ENCODE measurements around the gene SKAP2. TPM values are rescaled to one million over a fixed set of nuclear protein-coding genes. Genes with fewer than 3 reads are reported as not detected.

The SKAP2 gene
- polyA plus RNA-seq, 1 experiment: 2.7 TPM

GRCh38 chr7:26704786-26705185 lies 159.6 kb downstream of the SKAP2 start:
- POLR2A ChIA-PET: no interaction called here
- Histone ChIP-seq H3K27me3 (ENCODE audit: control insufficient read depth, insufficient read depth, low read length) (no peaks in the 10 kb centered on the region), H3K4me3 (ENCODE audit: low read depth, low read length) (no peak overlapping the region), H3K36me3 (ENCODE audit: control insufficient read depth, insufficient read depth, low read length) (no peaks in the 10 kb centered on the region)
- CTCF ChIA-PET: interaction anchor here (0.7 to 1.6 kb wide), 3 partner anchors 13 to 335 kb away, joined by 3 to 4 read pairs (median 3); no protein-coding TSS in a partner anchor
- TF ChIP-seq CTCF (IDR thresholded peaks at IDR 0.05; ENCODE audit: insufficient read depth, low read depth, low read length): no peak
- DNase-seq (ENCODE audit: low read depth): no peak

- TF ChIP-seq CTCF (IDR thresholded peaks at IDR 0.05; ENCODE audit: insufficient read depth, low read depth, low read length): no peak
- H3K27me3 ChIP-seq (ENCODE audit: control insufficient read depth, insufficient read depth, low read length): no peaks in the 10 kb centered on the region
- POLR2A ChIA-PET: no interaction called here
- DNase-seq (ENCODE audit: low read depth): no peak
- H3K4me3 ChIP-seq (ENCODE audit: low read depth, low read length): no peak overlapping the region
- no peaks in the 10 kb centered on the region for H3K36me3 ChIP-seq (ENCODE audit: control insufficient read depth, insufficient read depth, low read length)
- CTCF ChIA-PET: interaction anchor here (0.6 to 1.6 kb wide), 4 partner anchors 12 to 440 kb away, joined by 3 to 4 read pairs (median 3); no protein-coding TSS in a partner anchor
Measured at GRCh38 chr7:26704036-26704435, 160.4 kb downstream of the SKAP2 start.

- CTCF ChIA-PET: interaction anchor here (1.0 to 1.5 kb wide), 4 partner anchors 10 to 444 kb away, joined by 4 to 6 read pairs (median 6); no protein-coding TSS in a partner anchor
Measured at GRCh38 chr7:26700893-26701292, 163.5 kb downstream of the SKAP2 start.

GRCh38 chr7:26700386-26700785 lies 164.0 kb downstream of the SKAP2 start:
- no peaks in the 10 kb centered on the region for H3K36me3 ChIP-seq (ENCODE audit: control insufficient read depth, insufficient read depth, low read length)
- DNase-seq (ENCODE audit: low read depth): no peak
- no peaks in the 10 kb centered on the region for H3K27me3 ChIP-seq (ENCODE audit: control insufficient read depth, insufficient read depth, low read length)
- ChIA-PET POLR2A (no interaction called here), CTCF (interaction anchor here (1.4 to 1.5 kb wide), 3 partner anchors 10 to 14 kb away, joined by 6 read pairs; no protein-coding TSS in a partner anchor)
- H3K4me3 ChIP-seq (ENCODE audit: low read depth, low read length): no peak overlapping the region
- TF ChIP-seq CTCF (IDR thresholded peaks at IDR 0.05; ENCODE audit: insufficient read depth, low read depth, low read length): no peak

More at GRCh38 chr7:26700893-26701292, 163.5 kb downstream of the SKAP2 start:
- no peaks in the 10 kb centered on the region for H3K27me3 ChIP-seq (ENCODE audit: control insufficient read depth, insufficient read depth, low read length)
- no peaks in the 10 kb centered on the region for H3K36me3 ChIP-seq (ENCODE audit: control insufficient read depth, insufficient read depth, low read length)
- no peak for DNase-seq (ENCODE audit: low read depth)
- POLR2A ChIA-PET: no interaction called here
- no peak for TF ChIP-seq CTCF (IDR thresholded peaks at IDR 0.05; ENCODE audit: insufficient read depth, low read depth, low read length)
- no peak overlapping the region for H3K4me3 ChIP-seq (ENCODE audit: low read depth, low read length)

- DNase-seq (ENCODE audit: low read depth): no peak
- TF ChIP-seq CTCF (IDR thresholded peaks at IDR 0.05; ENCODE audit: insufficient read depth, low read depth, low read length): no peak
- no peak overlapping the region for H3K4me3 ChIP-seq (ENCODE audit: low read depth, low read length)
- POLR2A ChIA-PET: no interaction called here
- no peaks in the 10 kb centered on the region for H3K36me3 ChIP-seq (ENCODE audit: control insufficient read depth, insufficient read depth, low read length)
- CTCF ChIA-PET: interaction anchor here (1.4 kb wide), 1 partner anchor 13 kb away, joined by 6 read pairs; no protein-coding TSS in a partner anchor
- H3K27me3 ChIP-seq (ENCODE audit: control insufficient read depth, insufficient read depth, low read length): no peaks in the 10 kb centered on the region
Measured at GRCh38 chr7:26699766-26700165, 164.6 kb downstream of the SKAP2 start.
